GM18951 (cell line): ENCODE results near the gene NR2F6.

Source experiments
- POLR2A ChIP-seq: IDR thresholded peaks from 4 replicates; pipeline ENCODE4 v1.6.1; 2011; ENCODE audit warnings: mild to moderate bottlenecking; ENCODE audit not compliant: insufficient read length, insufficient read depth; ENCODE audit errors: extremely low read depth
- in situ Hi-C: fragments of 300-500 bp; cut with MboI; formaldehyde crosslinking; loops from one replicate; pipeline ENCODE4 v1.12.0; 2022; ENCODE audit warnings: low sequenced_read_pairs, mixed read lengths, inconsistent platforms; ENCODE audit not compliant: unreplicated experiment

The NR2F6 gene

GRCh38 chr19:17185590-17185989 lies 60.1 kb downstream of the NR2F6 start:
- no peak for TF ChIP-seq POLR2A
- in situ Hi-C loops, result no loop called here

DNA sequence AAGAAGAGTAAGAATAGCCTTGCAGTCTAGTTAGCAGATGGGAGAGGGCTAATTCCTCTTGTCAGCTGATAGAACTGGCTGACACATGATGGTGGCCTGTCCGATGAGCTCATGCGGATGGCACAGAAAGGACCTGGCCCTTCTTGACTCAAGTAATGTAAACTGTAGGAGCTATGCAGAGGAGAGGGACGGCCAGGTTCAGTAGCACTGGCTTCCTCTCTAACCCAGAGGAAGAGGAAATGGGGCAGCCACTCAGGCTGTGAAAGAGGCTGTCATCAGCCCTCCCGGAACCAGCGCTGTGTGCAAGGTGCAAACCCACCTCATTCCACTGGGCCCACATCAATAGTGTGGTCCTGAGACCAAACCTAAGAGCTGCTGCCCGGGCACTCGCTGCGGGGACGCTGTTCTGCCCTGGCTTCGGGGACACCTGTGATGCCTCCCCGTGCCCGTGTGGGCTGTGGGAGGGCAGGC lies 61.3 kb downstream of the NR2F6 start:
- no peak for TF ChIP-seq POLR2A
- in situ Hi-C loops, result no loop called here

- TF ChIP-seq POLR2A, result no peak
- in situ Hi-C loops, result no loop called here
Measured at GRCh38 chr19:17183858-17184321, 61.8 kb downstream of the NR2F6 start.

GRCh38 chr19:17183271-17183761 lies 62.4 kb downstream of the NR2F6 start:
- no peak for TF ChIP-seq POLR2A
- in situ Hi-C loops, result no loop called here
